ENCODE results near the gene ARMC2.

The ARMC2 gene

DNA sequence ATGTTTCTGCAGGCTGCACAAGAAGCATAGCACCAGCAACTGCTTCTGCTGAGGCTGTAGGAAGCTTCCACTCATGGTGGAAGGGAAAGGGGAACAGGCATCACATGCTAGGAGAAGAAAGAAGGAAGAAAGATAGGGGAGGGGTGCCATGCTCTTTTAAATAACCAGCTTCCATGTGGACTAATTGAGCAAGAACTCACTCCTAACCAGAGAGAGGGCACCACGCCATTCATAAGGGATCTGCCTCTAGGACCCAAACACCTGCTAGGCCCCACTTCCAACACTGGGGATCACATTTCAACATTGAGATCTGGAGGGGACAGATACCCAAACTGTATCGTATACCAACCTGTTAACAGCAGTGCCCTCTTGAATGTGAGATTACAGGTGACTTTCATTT lies 46.9 kb upstream of the ARMC2 start:
- Mint-ChIP-seq H3K4me3 (no peak overlapping the region), H3K36me3 (ENCODE audit: low read depth) (no peaks in the 10 kb centered on the region), H3K4me1 (peaks cover 42% of the 10 kb centered on the region), H3K9me3 (no peaks in the 10 kb centered on the region), H3K27me3 (ENCODE audit: low read depth, poor library complexity) (peaks cover 16% of the 10 kb centered on the region), H3K27ac (no peak overlapping the region)
- DNase-seq: no peak
- TF ChIP-seq, protein P1, sequence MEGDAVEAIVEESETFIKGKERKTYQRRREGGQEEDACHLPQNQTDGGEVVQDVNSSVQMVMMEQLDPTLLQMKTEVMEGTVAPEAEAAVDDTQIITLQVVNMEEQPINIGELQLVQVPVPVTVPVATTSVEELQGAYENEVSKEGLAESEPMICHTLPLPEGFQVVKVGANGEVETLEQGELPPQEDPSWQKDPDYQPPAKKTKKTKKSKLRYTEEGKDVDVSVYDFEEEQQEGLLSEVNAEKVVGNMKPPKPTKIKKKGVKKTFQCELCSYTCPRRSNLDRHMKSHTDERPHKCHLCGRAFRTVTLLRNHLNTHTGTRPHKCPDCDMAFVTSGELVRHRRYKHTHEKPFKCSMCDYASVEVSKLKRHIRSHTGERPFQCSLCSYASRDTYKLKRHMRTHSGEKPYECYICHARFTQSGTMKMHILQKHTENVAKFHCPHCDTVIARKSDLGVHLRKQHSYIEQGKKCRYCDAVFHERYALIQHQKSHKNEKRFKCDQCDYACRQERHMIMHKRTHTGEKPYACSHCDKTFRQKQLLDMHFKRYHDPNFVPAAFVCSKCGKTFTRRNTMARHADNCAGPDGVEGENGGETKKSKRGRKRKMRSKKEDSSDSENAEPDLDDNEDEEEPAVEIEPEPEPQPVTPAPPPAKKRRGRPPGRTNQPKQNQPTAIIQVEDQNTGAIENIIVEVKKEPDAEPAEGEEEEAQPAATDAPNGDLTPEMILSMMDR (IDR thresholded peaks at IDR 0.05): no peak

DNA sequence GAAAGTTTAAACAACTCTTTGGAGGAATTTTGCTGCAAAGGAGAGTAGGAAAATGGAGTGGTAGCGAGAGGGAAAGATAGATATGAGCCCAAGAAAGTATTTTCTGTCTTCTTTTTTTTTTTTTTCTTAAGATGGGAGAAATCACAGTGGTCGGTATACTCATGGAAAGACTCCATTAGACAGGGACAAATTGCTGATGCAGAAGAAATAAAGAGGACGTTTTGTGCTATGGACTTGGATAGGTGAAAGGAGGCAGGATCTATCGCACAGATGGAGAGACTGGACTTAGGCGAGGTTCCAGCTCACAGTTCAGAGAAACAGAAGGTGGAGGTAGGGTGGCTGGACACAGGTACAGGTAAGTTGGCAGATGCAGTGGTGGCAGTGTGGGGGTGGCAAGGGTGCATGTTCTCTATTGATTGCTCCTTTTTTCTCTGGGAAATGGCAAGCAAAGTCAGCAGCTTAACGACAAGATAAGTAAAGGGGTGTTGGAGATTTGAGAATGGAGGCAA lies 44.2 kb upstream of the ARMC2 start:
- Mint-ChIP-seq H3K27ac (no peak overlapping the region), H3K4me3 (no peak overlapping the region), H3K9me3 (no peaks in the 10 kb centered on the region), H3K27me3 (ENCODE audit: low read depth, poor library complexity) (peaks cover 5% of the 10 kb centered on the region), H3K4me1 (peaks cover 29% of the 10 kb centered on the region), H3K36me3 (ENCODE audit: low read depth) (no peaks in the 10 kb centered on the region)
- TF ChIP-seq, protein P1 (IDR thresholded peaks at IDR 0.05): no peak
- no peak for DNase-seq

DNA sequence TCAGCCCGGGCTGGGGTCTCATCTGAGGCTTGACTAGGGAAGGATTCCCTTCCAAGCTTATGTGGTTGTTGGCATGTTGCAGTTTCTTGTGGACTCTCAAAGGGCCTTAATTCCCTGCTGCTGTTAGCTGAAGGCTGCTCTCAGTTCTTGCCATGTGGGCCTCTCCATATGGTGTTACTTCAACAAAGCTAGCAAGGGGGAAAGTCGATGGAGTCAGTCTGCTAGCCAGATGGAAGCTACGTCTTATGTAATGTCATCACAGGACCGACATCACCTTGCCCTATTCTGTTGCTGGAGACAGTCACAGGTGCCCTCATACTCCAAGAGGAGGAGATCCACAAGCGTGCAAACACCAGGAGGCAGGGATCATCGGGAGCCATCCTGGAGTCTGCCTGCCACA lies 43.3 kb upstream of the ARMC2 start:
- Mint-ChIP-seq H3K4me3 (no peak overlapping the region), H3K27ac (no peak overlapping the region), H3K4me1 (peaks cover 29% of the 10 kb centered on the region), H3K36me3 (ENCODE audit: low read depth) (no peaks in the 10 kb centered on the region), H3K9me3 (no peaks in the 10 kb centered on the region), H3K27me3 (ENCODE audit: low read depth, poor library complexity) (peaks cover 9% of the 10 kb centered on the region)
- TF ChIP-seq, protein P1 (IDR thresholded peaks at IDR 0.05): no peak
- DNase-seq: no peak

DNA sequence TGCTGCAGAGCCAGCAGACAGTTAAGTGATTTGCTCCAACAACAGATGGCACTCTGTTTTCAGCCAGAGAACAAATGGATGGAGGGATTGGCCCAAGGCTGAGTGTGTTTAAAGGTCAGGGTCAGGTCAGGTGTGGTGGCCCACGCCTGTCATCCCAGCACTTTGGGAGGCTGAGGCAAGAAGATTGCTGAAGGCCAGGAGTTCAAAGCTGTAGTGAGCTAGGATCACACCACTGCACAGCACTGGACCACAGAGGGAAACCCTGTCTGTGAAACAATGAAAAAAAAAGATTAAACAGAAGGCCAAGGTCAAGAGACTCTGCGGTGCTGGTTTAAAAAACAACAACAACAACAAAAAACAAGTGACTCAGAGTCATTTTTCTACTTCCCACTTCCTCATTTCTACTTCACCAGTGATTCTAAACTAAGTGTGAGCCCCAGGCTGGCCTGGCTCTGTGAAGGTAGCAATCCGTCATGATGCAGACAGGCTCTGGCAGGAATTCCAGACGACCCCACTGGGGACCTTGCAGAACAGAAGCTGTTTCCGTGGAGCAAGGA lies 42.5 kb upstream of the ARMC2 start:
- no peaks in the 10 kb centered on the region for H3K9me3 Mint-ChIP-seq
- peak; percentile 45 for DNase-seq
- H3K27ac Mint-ChIP-seq: peak overlapping the region; percentile 95
- H3K27me3 Mint-ChIP-seq (ENCODE audit: low read depth, poor library complexity): peaks cover 10% of the 10 kb centered on the region
- H3K4me3 Mint-ChIP-seq: peak overlapping the region; percentile 43
- peaks cover 29% of the 10 kb centered on the region for H3K4me1 Mint-ChIP-seq
- TF ChIP-seq, protein P1 (IDR thresholded peaks at IDR 0.05): no peak
- no peaks in the 10 kb centered on the region for H3K36me3 Mint-ChIP-seq (ENCODE audit: low read depth)

DNA sequence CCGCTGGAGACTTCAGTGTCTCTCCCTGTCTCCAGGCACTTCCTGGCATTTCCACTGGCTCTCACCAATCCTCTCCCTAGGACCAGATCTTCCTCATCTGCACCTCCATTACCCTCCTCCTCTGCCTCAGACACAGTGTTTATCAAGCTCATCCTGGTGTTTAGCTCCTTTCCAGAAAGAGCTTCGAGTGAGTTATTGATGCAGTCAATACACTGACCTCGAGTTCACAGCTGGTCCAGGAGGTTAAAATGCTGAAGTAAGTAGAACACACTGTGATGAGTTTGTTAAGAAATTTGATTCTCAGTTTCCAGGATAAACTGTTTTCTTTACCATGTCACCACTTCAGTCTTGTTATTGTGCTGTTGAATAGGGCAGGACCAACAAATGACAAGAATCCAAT lies 42.1 kb upstream of the ARMC2 start:
- H3K27me3 Mint-ChIP-seq (ENCODE audit: low read depth, poor library complexity): peaks cover 10% of the 10 kb centered on the region
- TF ChIP-seq, protein P1 (IDR thresholded peaks at IDR 0.05): no peak
- no peaks in the 10 kb centered on the region for H3K9me3 Mint-ChIP-seq
- DNase-seq: no peak
- no peaks in the 10 kb centered on the region for H3K36me3 Mint-ChIP-seq (ENCODE audit: low read depth)
- H3K4me1 Mint-ChIP-seq: peaks cover 28% of the 10 kb centered on the region
- peak overlapping the region; percentile 95 for H3K27ac Mint-ChIP-seq
- H3K4me3 Mint-ChIP-seq: peak overlapping the region; percentile 43

DNA sequence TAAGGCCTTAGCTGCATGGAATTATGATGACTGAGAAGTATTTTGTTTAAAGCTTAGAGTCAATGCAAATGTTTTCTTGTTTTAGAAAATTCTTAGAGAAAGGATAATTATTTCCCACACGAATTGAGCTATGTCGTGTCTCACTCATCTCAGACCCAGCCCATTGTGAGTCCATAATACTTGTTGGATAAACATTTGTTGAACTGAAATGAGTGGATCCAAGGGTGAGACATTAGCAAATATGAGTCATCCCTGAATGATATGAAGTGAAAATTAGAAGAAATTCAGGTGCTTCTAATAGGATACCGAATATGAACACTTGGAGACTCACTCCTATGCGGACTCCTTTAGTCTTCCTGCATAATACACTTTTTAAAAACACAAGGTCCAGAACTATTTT lies 41.6 kb upstream of the ARMC2 start:
- no peaks in the 10 kb centered on the region for H3K9me3 Mint-ChIP-seq
- H3K27ac Mint-ChIP-seq: peak overlapping the region; percentile 95
- no peaks in the 10 kb centered on the region for H3K36me3 Mint-ChIP-seq (ENCODE audit: low read depth)
- DNase-seq: no peak
- H3K27me3 Mint-ChIP-seq (ENCODE audit: low read depth, poor library complexity): peaks cover 10% of the 10 kb centered on the region
- H3K4me3 Mint-ChIP-seq: no peak overlapping the region
- TF ChIP-seq, protein P1 (IDR thresholded peaks at IDR 0.05): no peak
- H3K4me1 Mint-ChIP-seq: peaks cover 25% of the 10 kb centered on the region

Measured in nephron progenitor cell (in vitro differentiated cells).